ENCODE data around the gene GPR143.

Gene GPR143

DNA sequence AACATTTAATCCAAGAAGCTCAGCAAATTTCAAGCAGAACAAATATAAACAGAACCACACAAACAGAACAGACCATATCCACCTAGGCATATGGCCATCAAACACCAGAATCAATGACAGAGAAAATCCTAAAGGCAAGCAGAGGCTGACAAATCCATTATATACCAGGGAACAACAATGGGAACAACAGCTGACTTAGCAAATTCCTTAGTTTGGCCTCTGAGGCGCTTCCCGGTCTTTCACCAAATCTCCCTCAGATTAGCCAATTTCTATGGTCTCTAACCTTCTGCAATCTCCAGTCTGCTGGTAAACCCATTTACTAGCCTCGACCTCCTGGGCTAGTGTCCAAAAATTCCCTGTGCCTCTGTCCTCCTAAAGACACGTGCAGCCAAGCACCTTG lies 59.2 kb downstream of the GPR143 start:
- no peak for DNase-seq

- DNase-seq = no peak
These were observed 60.7 kb downstream of the GPR143 start for GRCh38 chrX:9704876-9705465.

- no peak for DNase-seq
These were observed 62.2 kb downstream of the GPR143 start for GRCh38 chrX:9703406-9703805.

- no peak for DNase-seq
These were observed 63.9 kb downstream of the GPR143 start for GRCh38 chrX:9701790-9702189.

GRCh38 chrX:9700555-9700954 lies 65.1 kb downstream of the GPR143 start:
- no peak for DNase-seq

DNA sequence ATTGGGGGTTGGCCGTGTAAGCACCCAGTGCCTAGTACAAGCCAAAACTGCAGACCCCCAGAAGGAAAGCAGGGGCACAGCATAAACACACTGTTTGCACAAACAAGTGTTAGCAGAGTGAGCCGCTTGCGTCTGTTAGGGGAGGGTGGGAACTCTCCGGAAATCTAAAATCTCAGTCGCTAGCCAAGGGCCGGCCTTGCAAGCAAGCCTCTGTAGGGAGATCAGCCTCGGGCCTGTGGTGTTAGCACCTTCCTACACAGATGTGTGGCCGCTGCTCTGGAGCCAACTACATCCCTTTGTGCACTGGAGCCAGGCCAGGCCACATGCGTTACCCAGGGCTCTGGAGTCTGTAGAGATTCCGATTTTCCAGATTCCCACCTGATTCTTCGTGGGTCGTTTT lies 67.1 kb downstream of the GPR143 start:
- no peak for DNase-seq

- no peak for DNase-seq
These were observed 72.2 kb downstream of the GPR143 start for GRCh38 chrX:9693307-9694001.

- no peak for DNase-seq
These were observed 75.6 kb downstream of the GPR143 start for GRCh38 chrX:9690046-9690445.

- DNase-seq = no peak
These were observed 76.8 kb downstream of the GPR143 start for GRCh38 chrX:9688833-9689232.

- no peak for DNase-seq
These were observed 77.7 kb downstream of the GPR143 start for GRCh38 chrX:9687899-9688298.

DNA sequence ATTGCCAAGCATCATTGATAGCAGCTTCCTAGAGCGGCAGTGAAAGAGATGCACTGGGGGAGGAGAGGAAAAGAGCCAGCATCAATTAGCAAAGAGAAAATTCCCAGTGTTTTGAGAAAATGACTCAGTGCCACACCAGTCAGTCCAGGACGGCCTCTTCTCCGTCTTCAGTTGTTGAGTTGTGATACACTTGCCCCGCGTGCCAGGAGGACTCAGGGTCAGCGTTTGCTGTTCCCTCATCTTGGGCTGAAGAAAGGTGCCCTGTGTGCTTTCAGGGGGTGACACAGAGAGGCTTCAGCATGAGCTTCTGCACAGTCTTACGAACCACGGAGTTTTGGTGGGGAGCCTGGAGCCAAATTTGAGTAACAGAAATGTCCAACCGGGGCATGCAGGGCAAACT lies 82.3 kb downstream of the GPR143 start:
- no peak for DNase-seq

GRCh38 chrX:9682861-9683260 lies 82.8 kb downstream of the GPR143 start:
- DNase-seq = no peak

DNA sequence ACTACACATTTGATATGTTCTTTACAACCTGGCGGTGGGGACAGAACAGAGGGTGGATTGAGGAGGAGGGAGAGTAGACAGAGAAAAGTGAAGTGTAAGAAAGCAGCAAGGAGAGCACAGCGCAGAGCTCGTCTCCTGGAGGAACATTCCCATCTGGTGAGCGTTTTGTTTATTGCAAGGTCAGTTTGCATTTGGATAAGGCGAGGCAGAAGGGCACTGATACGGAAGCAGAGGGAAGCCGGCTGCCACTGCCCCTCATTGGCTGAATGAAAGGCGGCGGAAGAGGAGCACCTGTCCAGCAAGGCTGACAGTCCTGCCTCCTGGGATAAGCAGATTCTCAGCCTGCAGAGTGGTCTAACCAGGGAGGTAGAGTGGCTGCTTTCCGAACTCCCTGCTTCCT lies 83.2 kb downstream of the GPR143 start:
- no peak for DNase-seq

GRCh38 chrX:9681422-9681821 lies 84.2 kb downstream of the GPR143 start:
- no peak for DNase-seq

DNA sequence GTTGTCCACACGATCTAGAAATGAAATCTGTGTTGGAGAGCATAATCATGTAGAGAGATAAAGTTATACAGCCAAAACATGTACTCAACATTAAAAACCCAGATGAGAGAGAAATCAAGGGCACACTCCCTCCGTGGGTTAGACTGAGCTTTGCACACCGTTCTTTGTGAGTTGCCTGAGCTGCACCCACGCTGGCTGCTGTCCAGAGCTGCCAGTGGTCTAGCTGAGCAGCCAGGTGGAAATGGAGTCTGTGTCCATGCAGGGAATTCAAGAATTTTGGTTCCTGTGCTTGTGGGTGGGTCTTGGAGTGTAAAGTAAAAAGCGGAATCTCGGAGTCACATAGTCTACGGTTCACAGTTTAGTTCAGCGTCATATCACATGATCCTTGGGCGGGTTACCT lies 84.6 kb downstream of the GPR143 start:
- DNase-seq = no peak

GRCh38 chrX:9678215-9678965 lies 87.3 kb downstream of the GPR143 start:
- DNase-seq = no peak

GRCh38 chrX:9677098-9677739 lies 88.4 kb downstream of the GPR143 start:
- peak; percentile 32 for DNase-seq

DNA sequence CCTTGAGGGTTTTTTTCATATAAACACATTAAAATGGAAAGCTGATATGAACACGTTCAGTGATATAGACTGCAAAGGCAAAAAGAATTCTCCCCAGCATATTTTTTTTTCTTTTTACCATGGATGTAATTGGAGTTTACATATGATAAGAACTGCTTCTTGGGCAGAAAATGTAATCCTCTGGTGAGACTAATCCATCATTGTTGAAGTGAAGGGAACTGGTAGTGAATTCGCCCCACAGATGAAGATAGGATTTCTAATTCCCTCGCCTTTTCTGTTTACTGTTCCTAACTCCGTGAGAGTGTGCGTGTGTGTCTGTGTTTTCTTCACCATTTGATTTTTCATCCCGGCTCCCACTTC lies 88.9 kb downstream of the GPR143 start:
- DNase-seq = no peak

DNA sequence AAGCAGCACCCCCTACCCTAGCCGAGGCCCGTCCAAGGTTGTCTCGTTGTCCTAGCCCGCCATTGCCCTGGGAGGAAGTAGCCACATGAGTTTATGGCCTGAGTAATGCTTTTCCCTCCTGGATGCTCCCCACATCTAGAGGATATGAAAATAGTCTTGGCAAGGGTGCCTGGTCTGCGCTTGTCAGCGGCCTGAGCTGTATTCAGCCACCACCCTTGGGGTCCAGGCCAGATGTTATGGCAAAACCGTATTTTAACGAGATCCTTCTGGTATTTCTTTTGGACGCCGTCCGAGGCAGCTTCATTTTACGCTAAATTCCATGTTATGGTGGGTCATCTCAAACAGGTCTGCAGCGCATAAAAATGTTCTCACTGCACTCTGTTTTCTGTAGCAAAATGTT lies 89.3 kb downstream of the GPR143 start:
- DNase-seq = no peak

Data from CD4-positive, alpha-beta T cell treated with Interleukin-4 for 1 hour (primary cell).